Caco-2 (cell line): Measurements from ENCODE around the gene DYDC2. TPM values are rescaled to one million over a fixed set of nuclear protein-coding genes. Genes with fewer than 3 reads are reported as not detected.

Experiments
- BruUV-seq: library from RNA; stranded (reverse); fragments of 400-500 nt; replicated peaks from 2 replicates; lab custom pipeline; 2021; lab: Mats Ljungman, UMichigan
- CTCF ChIA-PET: fragments of 300-600 bp; sonication (Branson Sonifier 250); formaldehyde crosslinking; loops from one replicate; lab custom pipeline; 2022; ENCODE audit warnings: antibody characterized with exemption; lab: Charles Lee
- POLR2A ChIA-PET: fragments of 300-600 bp; sonication (Branson Sonifier 250); formaldehyde crosslinking; loops from one replicate; lab custom pipeline; 2022; ENCODE audit warnings: antibody characterized with exemption; lab: Charles Lee
- DNase-seq, 2 experiments: peaks; one replicate each; pipeline versions ENCODE4 v3.0.0 to v3.0.0-alpha.2; 2020 to 2022
- H3K27me3 ChIP-seq: replicated peaks from 2 replicates; pipeline ENCODE4 v1.6.0; 2011; ENCODE audit warnings: low read length; ENCODE audit not compliant: control insufficient read depth, insufficient read depth
- H3K36me3 ChIP-seq: 2 replicates; pipeline ENCODE4 v1.5.1; 2011; ENCODE audit warnings: low read length; ENCODE audit not compliant: control insufficient read depth, insufficient read depth
- H3K4me1 ChIP-seq: fragments of 250-450 bp; sonication (Bioruptor Pico); 2 replicates; pipeline ENCODE4 v1.5.1; 2020; ENCODE audit warnings: mild to moderate bottlenecking
- H3K4me3 ChIP-seq: 2 replicates; pipeline ENCODE4 v1.5.1; 2011; ENCODE audit warnings: low read depth, mild to moderate bottlenecking, control low read depth, low read length
- H3K9me3 ChIP-seq: fragments of 250-450 bp; sonication (Bioruptor Pico); 2 replicates; pipeline ENCODE4 v1.5.1; 2020; ENCODE audit warnings: mild to moderate bottlenecking, moderate library complexity
- H3K27ac Mint-ChIP-seq: one replicate; pipeline ENCODE4 v1.8.0; 2022; ENCODE audit warnings: mixed read lengths; ENCODE audit not compliant: unreplicated experiment
- H3K27me3 Mint-ChIP-seq: one replicate; pipeline ENCODE4 v1.8.0; 2022; ENCODE audit warnings: mixed read lengths; ENCODE audit not compliant: insufficient read depth, unreplicated experiment
- H3K36me3 Mint-ChIP-seq: one replicate; pipeline ENCODE4 v1.8.0; 2022; ENCODE audit warnings: mild to moderate bottlenecking, mixed read lengths; ENCODE audit not compliant: insufficient read depth, unreplicated experiment
- H3K4me1 Mint-ChIP-seq: one replicate; pipeline ENCODE4 v1.8.0; 2022; ENCODE audit warnings: low read depth, mixed read lengths; ENCODE audit not compliant: unreplicated experiment
- H3K4me3 Mint-ChIP-seq: one replicate; pipeline ENCODE4 v1.8.0; 2022; ENCODE audit warnings: mild to moderate bottlenecking, moderate library complexity, mixed read lengths; ENCODE audit not compliant: unreplicated experiment
- H3K9me3 Mint-ChIP-seq: one replicate; pipeline ENCODE4 v1.8.0; 2022; ENCODE audit warnings: mixed read lengths; ENCODE audit not compliant: unreplicated experiment
- intact Hi-C: fragments of 100-400 bp; cut with micrococcal nuclease; formaldehyde crosslinking; loops from one replicate; pipeline ENCODE4 v1.10.0; 2022; ENCODE audit not compliant: unreplicated experiment
- total RNA-seq: library from RNA; stranded (reverse); gene quantifications from 2 replicates; pipeline ENCODE4 v1.2.3, GENCODE V29; 2022
- TF ChIP-seq, protein P1 (sequence below), 2 experiments: fragments of 200-600 bp in 1 of 2; IDR thresholded peaks; 1 replicate in 1 of 2; 2 replicates in 1 of 2; pipeline versions ENCODE4 v1.5.1 to v1.8.0; 2011 to 2022; ENCODE audit warnings: antibody characterized with exemption in 1 of 2, control low read depth in 1 of 2, inconsistent platforms in 1 of 2, low read depth in 1 of 2, low read length in 1 of 2, mild to moderate bottlenecking in 1 of 2, moderate library complexity in 1 of 2; ENCODE audit not compliant: insufficient read depth in 1 of 2, severe bottlenecking in 1 of 2, unreplicated experiment in 1 of 2

Gene DYDC2
- total RNA-seq, 1 experiment from 2014 or later = not detected

DNA sequence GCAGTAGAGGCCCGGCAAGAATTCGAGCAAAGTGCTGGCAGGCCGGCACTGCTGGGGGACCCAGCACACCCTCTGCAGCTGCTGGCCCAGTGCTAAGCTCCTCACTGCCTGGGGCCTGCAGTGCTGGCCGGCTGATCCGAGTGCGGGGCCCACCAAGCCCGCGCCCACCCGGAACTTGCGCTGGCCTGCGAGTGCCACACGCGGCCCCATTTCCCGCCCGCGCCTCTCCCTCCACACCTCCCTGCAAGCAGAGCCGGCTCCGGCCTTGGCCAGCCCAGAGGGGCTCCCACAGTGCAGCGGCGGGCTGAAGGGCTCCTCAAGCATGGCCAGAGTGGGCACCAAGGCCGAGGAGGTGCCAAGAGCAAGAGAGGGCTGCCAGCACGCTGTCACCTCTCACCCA, 3.1 kb downstream of the DYDC2 start:
- Histone ChIP-seq H3K4me1 (no peaks in the 10 kb centered on the region), H3K4me3 (no peak overlapping the region), H3K27me3 (no peaks in the 10 kb centered on the region), H3K9me3 (no peaks in the 10 kb centered on the region), H3K36me3 (no peaks in the 10 kb centered on the region)
- Mint-ChIP-seq H3K36me3 (no peaks in the 10 kb centered on the region), H3K27me3 (peaks cover 6% of the 10 kb centered on the region), H3K9me3 (no peaks in the 10 kb centered on the region), H3K4me1 (no peaks in the 10 kb centered on the region), H3K4me3 (no peak overlapping the region), H3K27ac (no peak overlapping the region)
- TF ChIP-seq, protein P1, sequence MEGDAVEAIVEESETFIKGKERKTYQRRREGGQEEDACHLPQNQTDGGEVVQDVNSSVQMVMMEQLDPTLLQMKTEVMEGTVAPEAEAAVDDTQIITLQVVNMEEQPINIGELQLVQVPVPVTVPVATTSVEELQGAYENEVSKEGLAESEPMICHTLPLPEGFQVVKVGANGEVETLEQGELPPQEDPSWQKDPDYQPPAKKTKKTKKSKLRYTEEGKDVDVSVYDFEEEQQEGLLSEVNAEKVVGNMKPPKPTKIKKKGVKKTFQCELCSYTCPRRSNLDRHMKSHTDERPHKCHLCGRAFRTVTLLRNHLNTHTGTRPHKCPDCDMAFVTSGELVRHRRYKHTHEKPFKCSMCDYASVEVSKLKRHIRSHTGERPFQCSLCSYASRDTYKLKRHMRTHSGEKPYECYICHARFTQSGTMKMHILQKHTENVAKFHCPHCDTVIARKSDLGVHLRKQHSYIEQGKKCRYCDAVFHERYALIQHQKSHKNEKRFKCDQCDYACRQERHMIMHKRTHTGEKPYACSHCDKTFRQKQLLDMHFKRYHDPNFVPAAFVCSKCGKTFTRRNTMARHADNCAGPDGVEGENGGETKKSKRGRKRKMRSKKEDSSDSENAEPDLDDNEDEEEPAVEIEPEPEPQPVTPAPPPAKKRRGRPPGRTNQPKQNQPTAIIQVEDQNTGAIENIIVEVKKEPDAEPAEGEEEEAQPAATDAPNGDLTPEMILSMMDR (IDR thresholded peaks at IDR 0.05; ENCODE audit: insufficient read depth in 1 of 2, low read depth in 1 of 2, low read length in 1 of 2, severe bottlenecking in 1 of 2, unreplicated experiment in 1 of 2) = no peak
- DNase-seq = no peak
- intact Hi-C loops = no loop called here
- ChIA-PET CTCF (interaction anchor here (0.6 to 1.4 kb wide), 2 partner anchors 19 to 99 kb away, joined by 3 read pairs; no protein-coding TSS in a partner anchor), POLR2A (no interaction called here)
- BruUV-seq = no TSS peak

DNA sequence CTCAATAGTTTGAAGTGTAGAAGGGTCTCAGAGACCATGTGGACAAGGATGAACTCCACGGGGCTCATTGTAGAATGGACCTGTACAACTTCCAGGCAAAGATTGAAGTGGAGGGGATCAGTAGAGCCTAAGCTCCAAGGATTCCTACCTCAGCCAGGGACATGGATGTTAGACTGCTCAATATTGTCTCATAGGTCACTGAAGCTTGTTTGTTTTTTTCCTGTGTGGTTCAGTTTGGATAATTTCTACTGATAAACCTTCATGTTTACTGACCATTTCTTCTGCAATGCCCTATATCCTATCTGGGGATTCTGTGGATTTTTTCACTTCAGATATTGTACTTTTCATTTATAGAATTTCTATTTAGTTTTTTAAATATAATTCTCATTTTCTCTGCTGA, 8.9 kb downstream of the DYDC2 start:
- CTCF ChIA-PET = no interaction called here
- H3K27me3 Mint-ChIP-seq = no peaks in the 10 kb centered on the region

DNA sequence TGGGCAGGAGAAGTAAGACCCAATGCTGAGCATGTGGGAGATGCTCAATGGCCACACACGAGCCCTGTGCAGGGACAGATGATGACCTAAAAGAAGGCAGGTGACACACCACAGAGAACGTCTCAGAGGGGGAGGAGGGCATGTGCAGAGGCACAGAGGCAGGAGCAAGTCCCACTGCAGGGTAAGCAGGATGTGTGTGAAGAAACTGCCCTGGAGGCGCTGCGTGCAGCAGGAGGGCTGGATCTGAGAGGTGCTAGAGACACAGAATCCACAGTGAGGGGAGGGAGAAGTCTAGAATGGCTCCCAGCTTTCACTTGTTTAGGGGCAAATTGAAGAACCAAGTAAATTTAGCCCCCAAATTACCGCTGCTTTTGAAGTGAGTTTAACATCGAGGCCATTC, 14.9 kb downstream of the DYDC2 start:
- Mint-ChIP-seq H3K27me3 (no peaks in the 10 kb centered on the region), H3K9me3 (peaks cover 18% of the 10 kb centered on the region), H3K27ac (no peak overlapping the region), H3K4me3 (no peak overlapping the region), H3K4me1 (no peaks in the 10 kb centered on the region), H3K36me3 (no peaks in the 10 kb centered on the region)
- H3K9me3 ChIP-seq = peaks cover 7% of the 10 kb centered on the region; the same call in 1 of the 2 replicates
- H3K36me3 ChIP-seq = no peaks in the 10 kb centered on the region
- CTCF ChIA-PET = no interaction called here
- no peak for DNase-seq
- H3K4me3 ChIP-seq = no peak overlapping the region
- intact Hi-C loops = no loop called here
- POLR2A ChIA-PET = no interaction called here
- no peaks in the 10 kb centered on the region for H3K4me1 ChIP-seq
- BruUV-seq = no TSS peak
- H3K27me3 ChIP-seq = no peaks in the 10 kb centered on the region; the same call in 1 of the 2 replicates
- TF ChIP-seq, protein P1 (IDR thresholded peaks at IDR 0.05; ENCODE audit: insufficient read depth in 1 of 2, low read depth in 1 of 2, low read length in 1 of 2, severe bottlenecking in 1 of 2, unreplicated experiment in 1 of 2) = no peak

More for the DNA sequence above, 8.9 kb downstream of the DYDC2 start:
- no peaks in the 10 kb centered on the region for H3K4me1 Mint-ChIP-seq
- BruUV-seq = no TSS peak
- H3K4me1 ChIP-seq = no peaks in the 10 kb centered on the region
- H3K36me3 Mint-ChIP-seq = no peaks in the 10 kb centered on the region
- TF ChIP-seq, protein P1 (IDR thresholded peaks at IDR 0.05; ENCODE audit: insufficient read depth in 1 of 2, low read depth in 1 of 2, low read length in 1 of 2, severe bottlenecking in 1 of 2, unreplicated experiment in 1 of 2) = no peak
- DNase-seq = no peak
- H3K9me3 Mint-ChIP-seq = peaks cover 22% of the 10 kb centered on the region
- intact Hi-C loops = no loop called here
- H3K9me3 ChIP-seq = peaks cover 10% of the 10 kb centered on the region; the same call in 1 of the 2 replicates
- POLR2A ChIA-PET = no interaction called here
- H3K4me3 Mint-ChIP-seq = no peak overlapping the region
- H3K27me3 ChIP-seq = no peaks in the 10 kb centered on the region
- no peak overlapping the region for H3K27ac Mint-ChIP-seq
- no peak overlapping the region for H3K4me3 ChIP-seq
- H3K36me3 ChIP-seq = no peaks in the 10 kb centered on the region
